Ovary (tissue), 9 donors: Measurements from ENCODE around the gene LDLRAD4. TPM values are rescaled to one million over a fixed set of nuclear protein-coding genes. Genes with fewer than 3 reads are reported as not detected.

Source experiments
- DNase-seq, 5 donors: peaks; one replicate each; pipeline ENCODE4 v3.0.0-alpha.2; 2019 to 2020
- H3K27ac ChIP-seq, 2 donors: fragments of 200-600 bp; one replicate each; pipeline versions ENCODE4 v1.5.1 to v1.8.0; 2019 to 2022
- H3K27me3 ChIP-seq: fragments of 200-600 bp; one replicate; pipeline ENCODE4 v1.8.0; 2022
- H3K36me3 ChIP-seq: fragments of 200-600 bp; sonication (generic); one replicate; pipeline ENCODE4 v1.5.1; 2019
- H3K4me1 ChIP-seq: one replicate; pipeline ENCODE4 v1.8.1; 2013; ENCODE audit warnings: mild to moderate bottlenecking, moderate library complexity; ENCODE audit not compliant: insufficient read depth
- H3K4me3 ChIP-seq: fragments of 200-600 bp; sonication (generic); one replicate; pipeline ENCODE4 v1.5.1; 2017
- H3K9me3 ChIP-seq, 2 donors: fragments of 200-600 bp in 1 of 2; sonication (generic) in 1 of 2; one replicate each; pipeline versions ENCODE4 v1.5.1 to v1.8.1; 2013 to 2019; ENCODE audit warnings: mild to moderate bottlenecking in 1 of 2, moderate library complexity in 1 of 2
- CTCF ChIP-seq, 3 donors: fragments of 450-650 bp in 2 of 3; fragments of 200-600 bp in 1 of 3; IDR thresholded peaks; one replicate each; pipeline versions ENCODE4 v1.5.1 to v1.8.0; 2016 to 2022; ENCODE audit warnings: antibody characterized with exemption in 3 of 3, mild to moderate bottlenecking in 1 of 3
- EP300 ChIP-seq: sonication (generic); formaldehyde crosslinking; IDR thresholded peaks from one replicate; pipeline ENCODE4 v1.6.1; 2017; ENCODE audit warnings: antibody characterized with exemption
- POLR2A ChIP-seq: fragments of 450-650 bp; IDR thresholded peaks from one replicate; pipeline ENCODE4 v1.6.1; 2017; ENCODE audit warnings: antibody characterized with exemption, mild to moderate bottlenecking, moderate library complexity
- WGBS, 3 donors: extraction: QIAGEN DNeasy Blood & Tissue Kit in 1 of 3; methylation state at CpG; one replicate each; pipeline versions ENCODE4 v1.1.5 to v1.1.7; 2013 to 2017; 5-methylcytosine and 5-hydroxymethylcytosine counted together
- intact Hi-C, 4 donors: fragments of 100-400 bp; cut with DNase I; formaldehyde crosslinking; loops; one replicate each; pipeline versions ENCODE4 v1.11.0 to v1.15.1; 2022 to 2023
- polyA plus RNA-seq, 2 donors: library from polyadenylated mRNA; stranded (reverse); fragments of 200-250 nt in 1 of 2; fragments of 350-450 nt in 1 of 2; fragmentation: Illumina TruSeq in 1 of 2; extraction: RNeasy Lipid Tissue Mini Kit (QIAGEN cat#74804) in 1 of 2; gene quantifications; one replicate each; pipeline ENCODE4 v1.2.3, GENCODE V29; 2013 to 2014
- total RNA-seq, 7 donors: library from RNA; depleted of rRNA in 2 of 7; stranded (reverse); fragments of >200 nt in 2 of 7; fragmentation: NEBNext Ultra II Directional in 3 of 7; extraction: Animal tissue kit (Norgen Biotek cat#: 25700) in 3 of 7; gene quantifications; one replicate each; pipeline versions ENCODE4 v1.1.0 to v1.2.4, GENCODE V29; 2016 to 2023
- donor health status: DM: no; HTN: no; CAD: no; lungs with moderate emphysema.
- donor health status: DM: no; HTN: no; CAD: no.
- donor health status: Bipolar disorder and iron deficiency.
- donor health status: DM: yes; HTN: yes; CAD: no.
- donor health status: DM: no; HTN: no; CAD: no.
- donor health status: DM: yes; HTN: yes; CAD: no.

LDLRAD4 gene
- total and polyA plus RNA-seq, 9 donors: 2.3 to 31.6 (median 8.3) TPM

- intact Hi-C loops: loop anchor here in 1 of 4 donors (5.0 kb wide), 1 partner anchor 129 kb away; no protein-coding TSS in a partner anchor
- TF ChIP-seq EP300 (no peak), CTCF (IDR thresholded peaks at IDR 0.05) (no peak)
- WGBS, 3 donors: 76 to 81% (median 78%) methylated on average over 9 of the region's 9 CpGs
- DNase-seq: no peak
- Histone ChIP-seq H3K4me3 (no peak overlapping the region), H3K27me3 (no peaks in the 10 kb centered on the region), H3K27ac (no peak overlapping the region), H3K9me3 (no peaks in the 10 kb centered on the region), H3K36me3 (no peaks in the 10 kb centered on the region), H3K4me1 (no peaks in the 10 kb centered on the region)
Observed at GRCh38 chr18:13308369-13308768, 89.8 kb downstream of the LDLRAD4 start.

- Histone ChIP-seq H3K27me3 (no peaks in the 10 kb centered on the region), H3K9me3 (no peaks in the 10 kb centered on the region), H3K4me3 (no peak overlapping the region), H3K27ac (no peak overlapping the region), H3K36me3 (no peaks in the 10 kb centered on the region), H3K4me1 (no peaks in the 10 kb centered on the region)
- 80 to 85% (median 83%) methylated on average over 12 of the region's 12 CpGs for WGBS, 3 donors
- intact Hi-C loops: loop anchor here in 1 of 4 donors (5.0 kb wide), 1 partner anchor 128 kb away; no protein-coding TSS in a partner anchor
- DNase-seq: no peak
- TF ChIP-seq POLR2A (no peak), EP300 (no peak), CTCF (IDR thresholded peaks at IDR 0.05) (no peak)
Observed at GRCh38 chr18:13309031-13309747, 90.6 kb downstream of the LDLRAD4 start.

- intact Hi-C loops: loop anchor here in 1 of 4 donors (5.0 kb wide), 1 partner anchor 127 kb away; no protein-coding TSS in a partner anchor
- H3K4me1 ChIP-seq: no peaks in the 10 kb centered on the region
- no peaks in the 10 kb centered on the region for H3K36me3 ChIP-seq
- no peak overlapping the region for H3K27ac ChIP-seq
- no peak overlapping the region for H3K4me3 ChIP-seq
- TF ChIP-seq CTCF (IDR thresholded peaks at IDR 0.05) (no peak), EP300 (no peak), POLR2A (no peak)
- no peaks in the 10 kb centered on the region for H3K27me3 ChIP-seq
- 88 to 93% (median 88%) methylated on average over 13 of the region's 13 CpGs for WGBS, 3 donors
- no peaks in the 10 kb centered on the region for H3K9me3 ChIP-seq
- DNase-seq: no peak
Observed at GRCh38 chr18:13309748-13310670, 91.4 kb downstream of the LDLRAD4 start.

GRCh38 chr18:13311193-13311592 lies 92.6 kb downstream of the LDLRAD4 start:
- no peaks in the 10 kb centered on the region for H3K27me3 ChIP-seq
- H3K36me3 ChIP-seq: no peaks in the 10 kb centered on the region
- H3K4me1 ChIP-seq: no peaks in the 10 kb centered on the region
- DNase-seq: no peak
- H3K27ac ChIP-seq: no peak overlapping the region
- H3K4me3 ChIP-seq: no peak overlapping the region
- peaks cover 0 to 2% of the 10 kb centered on the region in 2 donors for H3K9me3 ChIP-seq
- 92 to 96% (median 96%) methylated on average over 10 of the region's 10 CpGs for WGBS, 3 donors
- intact Hi-C loops: no loop called here
- TF ChIP-seq EP300 (no peak), POLR2A (no peak), CTCF (IDR thresholded peaks at IDR 0.05) (no peak)
